Measurements from ENCODE around the gene CHD2. TPM values are rescaled to one million over a fixed set of nuclear protein-coding genes. Genes with fewer than 3 reads are reported as not detected.

Gene CHD2
- total RNA-seq, 1 donor from 2014 or later = 93.4 TPM

- peak overlapping the region; percentile 80 for H3K27ac Mint-ChIP-seq (ENCODE audit: unreplicated experiment)
- no peaks in the 10 kb centered on the region for H3K9me3 Mint-ChIP-seq
- peaks cover 4% of the 10 kb centered on the region for H3K4me1 Mint-ChIP-seq
- peaks cover 45% of the 10 kb centered on the region for H3K36me3 Mint-ChIP-seq (ENCODE audit: low read depth)
- DNase-seq (ENCODE audit: low read depth, low spot score) = no peak
- TF ChIP-seq CTCF (conservative IDR thresholded peaks at IDR 0.05) = no peak
- no peak overlapping the region for H3K4me3 Mint-ChIP-seq
- no peaks in the 10 kb centered on the region for H3K27me3 Mint-ChIP-seq (ENCODE audit: low read depth)
Observed at GRCh38 chr15:93007994-93008393, 107.9 kb downstream of the CHD2 start.

GRCh38 chr15:93012786-93013185 is 112.7 kb downstream of the CHD2 start:
- H3K9me3 Mint-ChIP-seq = no peaks in the 10 kb centered on the region
- TF ChIP-seq CTCF (conservative IDR thresholded peaks at IDR 0.05) = no peak
- H3K36me3 Mint-ChIP-seq (ENCODE audit: low read depth) = peaks cover 53% of the 10 kb centered on the region
- H3K4me3 Mint-ChIP-seq = no peak overlapping the region
- peaks cover 2% of the 10 kb centered on the region for H3K4me1 Mint-ChIP-seq
- H3K27me3 Mint-ChIP-seq (ENCODE audit: low read depth) = no peaks in the 10 kb centered on the region
- no peak for DNase-seq (ENCODE audit: low read depth, low spot score)
- H3K27ac Mint-ChIP-seq (ENCODE audit: unreplicated experiment) = no peak overlapping the region

DNA sequence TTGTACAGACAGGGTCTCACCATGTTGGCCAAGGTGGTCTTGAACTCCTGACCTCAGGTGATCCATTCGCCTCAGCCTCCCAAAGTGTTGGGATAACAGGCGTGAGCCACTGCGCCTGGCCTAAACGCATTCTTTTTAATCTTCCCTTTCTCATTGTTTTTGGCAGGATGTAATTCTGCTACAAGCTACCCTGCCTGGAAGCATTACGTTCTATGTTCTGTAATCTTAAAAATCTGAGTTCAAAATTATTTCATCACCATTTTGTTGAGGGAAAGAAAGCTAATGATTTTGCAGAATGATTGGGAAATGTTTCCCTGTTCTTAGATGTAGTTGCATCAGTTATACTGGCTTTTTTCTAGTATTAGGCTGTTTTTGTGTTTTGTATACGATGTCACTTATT is 117.4 kb downstream of the CHD2 start:
- Mint-ChIP-seq H3K9me3 (no peaks in the 10 kb centered on the region), H3K4me3 (no peak overlapping the region), H3K27ac (ENCODE audit: unreplicated experiment) (no peak overlapping the region), H3K36me3 (ENCODE audit: low read depth) (peaks cover 56% of the 10 kb centered on the region), H3K4me1 (no peaks in the 10 kb centered on the region), H3K27me3 (ENCODE audit: low read depth) (no peaks in the 10 kb centered on the region)
- no peak for TF ChIP-seq CTCF (conservative IDR thresholded peaks at IDR 0.05)
- no peak for DNase-seq (ENCODE audit: low read depth, low spot score)

DNA sequence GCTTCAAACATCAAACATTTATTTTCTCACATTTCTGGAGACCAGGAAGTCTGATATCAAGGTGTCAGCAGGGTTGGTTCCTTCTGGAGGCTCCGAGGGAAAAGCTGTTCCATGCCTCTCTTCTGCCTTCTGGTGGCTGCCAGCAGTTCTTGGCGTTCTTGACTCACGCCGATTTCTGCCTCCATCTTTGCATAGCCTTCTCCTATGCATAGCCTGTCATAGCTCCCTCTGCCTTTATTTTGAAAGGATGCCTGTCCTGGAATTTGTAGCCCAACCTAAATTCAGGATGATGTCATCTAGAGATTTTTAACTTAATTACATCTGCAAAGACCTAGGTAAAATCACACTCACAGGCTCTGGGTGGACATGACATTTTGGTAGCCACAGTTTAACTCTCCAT is 118.5 kb downstream of the CHD2 start:
- DNase-seq (ENCODE audit: low read depth, low spot score) = no peak
- H3K4me3 Mint-ChIP-seq = no peak overlapping the region

GRCh38 chr15:93019090-93019489 is 119.0 kb downstream of the CHD2 start:
- no peaks in the 10 kb centered on the region for H3K4me1 Mint-ChIP-seq
- no peaks in the 10 kb centered on the region for H3K27me3 Mint-ChIP-seq (ENCODE audit: low read depth)
- no peak for DNase-seq (ENCODE audit: low read depth, low spot score)
- H3K27ac Mint-ChIP-seq (ENCODE audit: unreplicated experiment) = no peak overlapping the region
- H3K36me3 Mint-ChIP-seq (ENCODE audit: low read depth) = peaks cover 55% of the 10 kb centered on the region
- TF ChIP-seq CTCF (conservative IDR thresholded peaks at IDR 0.05) = no peak
- H3K9me3 Mint-ChIP-seq = no peaks in the 10 kb centered on the region
- H3K4me3 Mint-ChIP-seq = no peak overlapping the region

More for the DNA sequence above, 118.5 kb downstream of the CHD2 start:
- TF ChIP-seq CTCF (conservative IDR thresholded peaks at IDR 0.05) = peak; percentile 35
- Mint-ChIP-seq H3K27ac (ENCODE audit: unreplicated experiment) (no peak overlapping the region), H3K36me3 (ENCODE audit: low read depth) (peaks cover 55% of the 10 kb centered on the region), H3K4me1 (no peaks in the 10 kb centered on the region), H3K9me3 (no peaks in the 10 kb centered on the region), H3K27me3 (ENCODE audit: low read depth) (no peaks in the 10 kb centered on the region)

DNA sequence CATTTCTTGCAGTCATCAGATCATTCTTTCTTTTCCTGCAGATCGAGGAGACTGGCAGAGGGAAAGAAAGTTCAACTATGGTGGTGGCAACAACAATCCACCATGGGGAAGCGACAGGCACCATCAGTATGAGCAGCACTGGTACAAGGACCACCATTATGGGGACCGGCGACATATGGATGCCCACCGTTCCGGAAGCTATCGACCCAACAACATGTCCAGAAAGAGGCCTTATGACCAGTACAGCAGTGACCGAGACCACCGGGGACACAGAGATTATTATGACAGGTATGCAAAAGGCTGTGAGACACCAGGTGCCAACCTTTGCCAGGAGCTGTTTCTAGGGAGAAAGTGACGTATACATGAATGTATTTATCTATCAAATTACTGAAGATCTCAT is 119.8 kb downstream of the CHD2 start:
- Mint-ChIP-seq H3K4me1 (no peaks in the 10 kb centered on the region), H3K9me3 (no peaks in the 10 kb centered on the region), H3K27ac (ENCODE audit: unreplicated experiment) (no peak overlapping the region), H3K36me3 (ENCODE audit: low read depth) (peaks cover 57% of the 10 kb centered on the region), H3K4me3 (peak overlapping the region; percentile 2), H3K27me3 (ENCODE audit: low read depth) (no peaks in the 10 kb centered on the region)
- DNase-seq (ENCODE audit: low read depth, low spot score) = no peak
- TF ChIP-seq CTCF (conservative IDR thresholded peaks at IDR 0.05) = no peak

Data from neural crest cell (in vitro differentiated cells).